Measurements from ENCODE around the gene WNT11. TPM values are rescaled to one million over a fixed set of nuclear protein-coding genes. Genes with fewer than 3 reads are reported as not detected.

Gene WNT11
- total and polyA plus RNA-seq, 7 donors, result 4.5 to 13.0 (median 6.5) TPM

- Histone ChIP-seq H3K27ac (no peak overlapping the region), H3K27me3 (ENCODE audit: insufficient read depth in 3 of 3, low read length in 2 of 3) (no peaks in the 10 kb centered on the region), H3K36me3 (ENCODE audit: insufficient read depth in 1 of 2, low read depth in 1 of 2) (peaks cover 2 to 27% of the 10 kb centered on the region in 2 donors), H3K4me1 (no peaks in the 10 kb centered on the region), H3K4me3 (no peak overlapping the region), H3K9me3 (no peaks in the 10 kb centered on the region)
- WGBS, 3 donors, result 94 to 97% (median 96%) methylated on average over 2 of the region's 2 CpGs
- ATAC-seq (no peak), DNase-seq (no peak)
- no peak for TF ChIP-seq CTCF (IDR thresholded peaks at IDR 0.05)
- intact Hi-C loops (cut with DNase I), result no loop called here
These were observed 67.0 kb downstream of the WNT11 start for GRCh38 chr11:76139314-76139713.

Other genes with a start within 250 kb of the WNT11 start
- 10 to 100 TPM; 21.8 to 38.1 (median 34.7) TPM for gene THAP12, start 174.6 kb upstream of the WNT11 start, total RNA-seq
- gene THAP12, start 174.6 kb upstream of the WNT11 start, polyA plus RNA-seq, result 10 to 100 TPM; 15.6 to 35.9 (median 17.1) TPM
- under 1 TPM; 0.17 to 0.94 (median 0.55) TPM for gene GVQW3, start 174.8 kb upstream of the WNT11 start, total RNA-seq
- 1 to 10 TPM in 1 of 3 donors, under 1 TPM in 2; 0.30 to 2.7 (median 0.40) TPM for gene GVQW3, start 174.8 kb upstream of the WNT11 start, polyA plus RNA-seq
- 10 to 100 TPM; 12.7 to 17.2 (median 15.9) TPM for gene EMSY, start 238.5 kb upstream of the WNT11 start, total RNA-seq
- gene EMSY, start 238.5 kb upstream of the WNT11 start, polyA plus RNA-seq, result 10 to 100 TPM in 2 of 3 donors, 1 to 10 TPM in 1; 5.8 to 11.7 (median 10.9) TPM